ENCODE measurements around the gene SLCO4A1.

- TF ChIP-seq CTCF (IDR thresholded peaks at IDR 0.05; ENCODE audit: poor library complexity) (no peak), EZH2 (IDR thresholded peaks at IDR 0.05; ENCODE audit: borderline replicate concordance) (no peak), EZH2phosphoT487 (IDR thresholded peaks at IDR 0.05; ENCODE audit: low read depth, severe bottlenecking, unreplicated experiment) (no peak)
Observed at GRCh38 chr20:62636446-62636845, 5.9 kb upstream of the SLCO4A1 start.
